Measurements from ENCODE around the gene PXDN. TPM values are rescaled to one million over a fixed set of nuclear protein-coding genes. Genes with fewer than 3 reads are reported as not detected.
"Not testable (repeated sequence)": the region's sequence is repeated elsewhere in the genome, so short reads cannot be mapped to it uniquely, and the experiment has no call there.

PXDN gene
- total RNA-seq, 2 donors from 2014 or later: 9.5 to 20.0 TPM

GRCh38 chr2:1767939-1768691 is 23.8 kb upstream of the PXDN start:
- no peaks in the 10 kb centered on the region for H3K4me1 ChIP-seq
- H3K27ac ChIP-seq: no peak overlapping the region
- no peaks in the 10 kb centered on the region for H3K9me3 ChIP-seq
- DNase-seq: no peak
- TF ChIP-seq CTCF (IDR thresholded peaks at IDR 0.05): no peak
- H3K36me3 ChIP-seq: no peaks in the 10 kb centered on the region
- H3K4me3 ChIP-seq: no peak overlapping the region
- intact Hi-C loops (cut with DNase I): loop anchor here (5.0 kb wide), 1 partner anchor 176 kb away; no protein-coding TSS in a partner anchor
- no peak overlapping the region for H3K9ac ChIP-seq (ENCODE audit: low read depth in 2 of 2, low read length in 2 of 2)
- no peaks in the 10 kb centered on the region for H3K27me3 ChIP-seq

GRCh38 chr2:1766851-1767811 is 22.8 kb upstream of the PXDN start:
- Histone ChIP-seq H3K9me3 (no peaks in the 10 kb centered on the region), H3K36me3 (no peaks in the 10 kb centered on the region), H3K9ac (ENCODE audit: low read depth in 2 of 2, low read length in 2 of 2) (no peak overlapping the region), H3K4me3 (no peak overlapping the region), H3K27me3 (no peaks in the 10 kb centered on the region), H3K27ac (no peak overlapping the region), H3K4me1 (no peaks in the 10 kb centered on the region)
- intact Hi-C loops (cut with DNase I): loop anchor here (5.0 kb wide), 1 partner anchor 175 kb away; no protein-coding TSS in a partner anchor
- no peak for DNase-seq
- no peak for TF ChIP-seq CTCF (IDR thresholded peaks at IDR 0.05)

GRCh38 chr2:1766425-1766824 is 22.1 kb upstream of the PXDN start:
- no peak overlapping the region for H3K27ac ChIP-seq
- H3K9ac ChIP-seq (ENCODE audit: low read depth in 2 of 2, low read length in 2 of 2): no peak overlapping the region
- intact Hi-C loops (cut with DNase I): loop anchor here (5.0 kb wide), 1 partner anchor 174 kb away; no protein-coding TSS in a partner anchor
- DNase-seq: no peak
- H3K4me1 ChIP-seq: no peaks in the 10 kb centered on the region
- no peaks in the 10 kb centered on the region for H3K36me3 ChIP-seq
- no peak for TF ChIP-seq CTCF (IDR thresholded peaks at IDR 0.05)
- H3K9me3 ChIP-seq: no peaks in the 10 kb centered on the region
- no peak overlapping the region for H3K4me3 ChIP-seq
- H3K27me3 ChIP-seq: no peaks in the 10 kb centered on the region

DNA sequence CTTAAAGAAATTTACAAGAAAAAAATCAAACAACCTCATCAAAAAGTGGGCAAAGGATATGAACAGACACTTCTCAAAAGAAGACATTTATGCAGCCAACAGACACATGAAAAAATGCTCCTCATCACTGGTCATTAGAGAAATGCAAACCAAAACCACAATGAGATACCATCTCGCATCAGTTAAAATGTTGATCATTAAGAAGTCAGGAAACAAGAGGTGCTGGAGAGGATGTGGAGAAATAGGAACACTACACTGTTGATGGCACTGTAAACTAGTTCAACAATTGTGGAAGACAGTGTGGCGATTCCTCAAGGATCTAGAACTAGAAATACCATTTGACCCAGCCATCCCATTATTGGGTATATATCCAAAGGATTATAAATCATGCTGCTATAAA is 20.9 kb upstream of the PXDN start:
- H3K36me3 ChIP-seq: not testable (repeated sequence)

DNA sequence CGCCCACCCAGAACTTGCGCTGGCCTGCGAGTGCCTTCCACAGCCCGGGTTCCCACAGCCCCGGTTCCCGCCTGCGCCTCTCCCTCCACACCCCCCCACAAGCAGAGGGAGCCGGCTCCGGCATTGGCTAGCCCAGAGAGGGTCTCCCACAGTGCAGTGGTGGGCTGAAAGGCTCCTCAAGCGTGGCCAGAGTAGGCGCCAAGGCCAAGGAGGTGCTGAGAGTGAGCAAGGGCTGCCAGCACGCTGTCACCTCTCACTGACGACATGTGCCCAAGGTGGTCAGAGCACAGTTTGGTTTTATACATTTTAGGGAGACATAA is 15.3 kb upstream of the PXDN start:
- no peaks in the 10 kb centered on the region for H3K36me3 ChIP-seq
- no peaks in the 10 kb centered on the region for H3K4me1 ChIP-seq
- no peak overlapping the region for H3K27ac ChIP-seq
- DNase-seq: no peak
- no peak for TF ChIP-seq CTCF (IDR thresholded peaks at IDR 0.05)
- no peak overlapping the region for H3K9ac ChIP-seq (ENCODE audit: low read depth in 2 of 2, low read length in 2 of 2)
- H3K4me3 ChIP-seq: no peak overlapping the region
- H3K9me3 ChIP-seq: no peaks in the 10 kb centered on the region
- intact Hi-C loops (cut with DNase I): no loop called here
- H3K27me3 ChIP-seq: no peaks in the 10 kb centered on the region

More for the DNA sequence above, 20.9 kb upstream of the PXDN start:
- H3K9ac ChIP-seq (ENCODE audit: low read depth in 2 of 2, low read length in 2 of 2); H3K9me3 ChIP-seq; H3K27me3 ChIP-seq; H3K4me3 ChIP-seq; H3K27ac ChIP-seq; H3K4me1 ChIP-seq; DNase-seq: not testable (repeated sequence)
- intact Hi-C loops (cut with DNase I): loop anchor here (5.0 kb wide), 1 partner anchor 173 kb away; no protein-coding TSS in a partner anchor
